KMS-11 (cell line): ENCODE data around the gene TMEM134.
A peak's percentile ranks its signal among the peaks of the same experiment; 100 is the strongest.
"Not testable (repeated sequence)": the region's sequence is repeated elsewhere in the genome, so short reads cannot be mapped to it uniquely, and the experiment has no call there.

Source experiments
- H2AFZ ChIP-seq: fragments of 200-600 bp; sonication (generic); 2 replicates; pipeline ENCODE4 v1.6.1; 2016; ENCODE audit warnings: antibody characterized with exemption, mixed run types, low read depth
- H3K27ac ChIP-seq: fragments of 200-600 bp; sonication (generic); 2 replicates; pipeline ENCODE4 v1.6.1; 2016; ENCODE audit warnings: mild to moderate bottlenecking, mixed run types
- H3K27me3 ChIP-seq: fragments of 200-600 bp; sonication (generic); 2 replicates; pipeline ENCODE4 v1.6.1; 2017; ENCODE audit warnings: mild to moderate bottlenecking, low read depth, mixed run types, moderate library complexity; ENCODE audit not compliant: insufficient read depth
- H3K36me3 ChIP-seq: fragments of 200-600 bp; sonication (generic); 2 replicates; pipeline ENCODE4 v1.6.1; 2017; ENCODE audit warnings: mild to moderate bottlenecking, mixed run types; ENCODE audit not compliant: insufficient read depth
- H3K4me1 ChIP-seq: fragments of 200-600 bp; sonication (generic); 2 replicates; pipeline ENCODE4 v1.6.1; 2016; ENCODE audit warnings: mild to moderate bottlenecking, low read depth, mixed run types; ENCODE audit not compliant: poor library complexity, severe bottlenecking
- H3K4me2 ChIP-seq: fragments of 200-600 bp; sonication (generic); 2 replicates; pipeline ENCODE4 v1.7.0; 2016; ENCODE audit warnings: mild to moderate bottlenecking, mixed run types
- H3K4me3 ChIP-seq: fragments of 200-600 bp; sonication (generic); IDR thresholded peaks from 2 replicates; pipeline ENCODE4 v1.6.1; 2017; ENCODE audit warnings: low read depth, low read length, mixed read lengths; ENCODE audit not compliant: insufficient read depth
- H3K79me2 ChIP-seq: fragments of 200-600 bp; sonication (generic); 2 replicates; pipeline ENCODE4 v1.6.1; 2016; ENCODE audit warnings: low read depth, mixed run types; ENCODE audit not compliant: insufficient read depth
- H3K9ac ChIP-seq: fragments of 200-600 bp; sonication (generic); 2 replicates; pipeline ENCODE4 v1.6.1; 2016; ENCODE audit warnings: mild to moderate bottlenecking, mixed run types
- H4K20me1 ChIP-seq: fragments of 200-600 bp; sonication (generic); 2 replicates; pipeline ENCODE4 v1.6.1; 2016; ENCODE audit warnings: mild to moderate bottlenecking, mixed run types; ENCODE audit not compliant: insufficient read depth
- CTCF ChIP-seq: fragments of 200-600 bp; sonication (generic); conservative IDR thresholded peaks from 2 replicates; pipeline ENCODE4 v1.6.1; 2017; ENCODE audit warnings: low read depth, mild to moderate bottlenecking, antibody characterized with exemption, low read length, moderate library complexity, mixed read lengths

TMEM134 gene

GRCh38 chr11:67484847-67485311, 15.8 kb upstream of the TMEM134 start:
- H3K79me2 ChIP-seq = no peaks in the 10 kb centered on the region
- no peaks in the 10 kb centered on the region for H3K36me3 ChIP-seq
- H3K4me2 ChIP-seq = no peak overlapping the region
- H2AFZ ChIP-seq = no peak overlapping the region
- TF ChIP-seq CTCF = no peak
- no peaks in the 10 kb centered on the region for H4K20me1 ChIP-seq
- no peak overlapping the region for H3K9ac ChIP-seq
- no peak overlapping the region for H3K27ac ChIP-seq
- H3K4me1 ChIP-seq = peaks cover 7% of the 10 kb centered on the region
- peaks cover 2% of the 10 kb centered on the region; the same call in 1 of the 2 replicates for H3K27me3 ChIP-seq
- no peak overlapping the region for H3K4me3 ChIP-seq

- H3K27ac ChIP-seq = no peak overlapping the region
- no peaks in the 10 kb centered on the region for H3K36me3 ChIP-seq
- no peak overlapping the region for H2AFZ ChIP-seq
- H3K79me2 ChIP-seq = no peaks in the 10 kb centered on the region
- H4K20me1 ChIP-seq = no peaks in the 10 kb centered on the region
- H3K4me1 ChIP-seq = peaks cover 7% of the 10 kb centered on the region
- no peak overlapping the region for H3K9ac ChIP-seq
- H3K4me3 ChIP-seq = no peak overlapping the region
- peak overlapping the region; percentile 77 for H3K4me2 ChIP-seq
- TF ChIP-seq CTCF = no peak
- H3K27me3 ChIP-seq = peaks cover 10% of the 10 kb centered on the region; the same call in 1 of the 2 replicates
Measured at GRCh38 chr11:67483831-67484665, 15.0 kb upstream of the TMEM134 start.

GRCh38 chr11:67482827-67483798, 14.1 kb upstream of the TMEM134 start, which contains the start of gene AIP:
TSS of gene AIP (plus strand) at chr11:67483026. CDS start at chr11:67483159, 133 bp downstream.
- Histone ChIP-seq H3K4me2 (peak within 1 kb of the TSS; percentile 77), H3K27ac (peak within 1 kb of the TSS; percentile 37; the same call in 1 of the 2 replicates), H3K9ac (peak within 1 kb of the TSS; percentile 51; the same call in 1 of the 2 replicates), H4K20me1 (no peaks in the 10 kb centered on the region), H3K4me1 (peaks cover 7% of the 10 kb centered on the region), H3K79me2 (no peaks in the 10 kb centered on the region), H3K36me3 (no peaks in the 10 kb centered on the region), H3K4me3 (no peak within 1 kb of the TSS), H2AFZ (peak within 1 kb of the TSS; percentile 88), H3K27me3 (peaks cover 19% of the 10 kb centered on the region; the same call in 1 of the 2 replicates)
- TF ChIP-seq CTCF = 0 out of 2 replicates have a peak, but pooled peaks have one; percentile 31

GRCh38 chr11:67482275-67482826, 13.3 kb upstream of the TMEM134 start:
- H2AFZ ChIP-seq = peak overlapping the region; percentile 88
- H3K9ac ChIP-seq = peak overlapping the region; percentile 51; the same call in 1 of the 2 replicates
- no peaks in the 10 kb centered on the region for H4K20me1 ChIP-seq
- TF ChIP-seq CTCF = no peak
- peak overlapping the region; percentile 77 for H3K4me2 ChIP-seq
- H3K4me3 ChIP-seq = no peak overlapping the region
- H3K36me3 ChIP-seq = no peaks in the 10 kb centered on the region
- peaks cover 7% of the 10 kb centered on the region for H3K4me1 ChIP-seq
- no peaks in the 10 kb centered on the region for H3K79me2 ChIP-seq
- H3K27ac ChIP-seq = no peak overlapping the region
- peaks cover 20% of the 10 kb centered on the region; the same call in 1 of the 2 replicates for H3K27me3 ChIP-seq

GRCh38 chr11:67477344-67478050, 8.4 kb upstream of the TMEM134 start:
- H3K79me2 ChIP-seq, H3K4me3 ChIP-seq, H4K20me1 ChIP-seq, H2AFZ ChIP-seq, H3K9ac ChIP-seq, H3K4me2 ChIP-seq, H3K36me3 ChIP-seq, H3K4me1 ChIP-seq, H3K27ac ChIP-seq: not testable (repeated sequence)
- peaks cover 28% of the 10 kb centered on the region; the same call in 1 of the 2 replicates for H3K27me3 ChIP-seq

GRCh38 chr11:67476692-67477091, 7.6 kb upstream of the TMEM134 start:
- not testable (repeated sequence) for H3K27ac ChIP-seq, H3K79me2 ChIP-seq, H3K9ac ChIP-seq, H2AFZ ChIP-seq, H3K36me3 ChIP-seq, H3K4me1 ChIP-seq, H3K4me3 ChIP-seq, H3K4me2 ChIP-seq, H4K20me1 ChIP-seq
- H3K27me3 ChIP-seq = peaks cover 28% of the 10 kb centered on the region; the same call in 1 of the 2 replicates
